A549 (cell line): ENCODE results near the gene TXNRD2. TPM values are rescaled to one million over a fixed set of nuclear protein-coding genes. Genes with fewer than 3 reads are reported as not detected.
A peak's percentile ranks its signal among the peaks of the same experiment; 100 is the strongest.
"Not testable (repeated sequence)": the region's sequence is repeated elsewhere in the genome, so short reads cannot be mapped to it uniquely, and the experiment has no call there.

ENCODE experiments used
- ATAC-seq, 2 experiments: fragments of 200-7000 bp in 1 of 2; fragments of >200 bp in 1 of 2; cut with Nextera tagmentation in 1 of 2; cut with Tn5 transposase in 1 of 2; 3 replicates each; pipeline versions ENCODE4 v1.8.0 to v1.9.1; 2018 to 2020; ENCODE audit warnings: mild to moderate bottlenecking in 1 of 2, moderate library complexity in 1 of 2
- CTCF ChIA-PET: fragments of 300-600 bp; sonication (Branson Sonifier 250); formaldehyde crosslinking; extraction: SDS; loops from one replicate; lab custom pipeline; 2021; ENCODE audit warnings: antibody characterized with exemption, inconsistent platforms; lab: Yijun Ruan, JAX
- POLR2A ChIA-PET: fragments of 350-600 bp; formaldehyde crosslinking; extraction: SDS; loops from one replicate; lab custom pipeline; 2021; ENCODE audit warnings: antibody characterized with exemption, inconsistent platforms; lab: Yijun Ruan, JAX
- DNase-seq, 2 experiments: peaks; one replicate each; pipeline versions ENCODE4 v3.0.0 to v3.0.0-alpha.2; 2011 to 2016; ENCODE audit warnings: low read depth in 1 of 2, low spot score in 1 of 2
- FAIRE-seq: peaks from 2 replicates; lab custom pipeline; 2011; peaks lifted over from hg19 to GRCh38; lab: Jason Lieb, UNC
- H3K27ac ChIP-seq, 2 experiments: fragments of >200 bp; sonication (Bioruptor Twin); formaldehyde crosslinking; 3 replicates each; pipeline ENCODE4 v1.5.1; 2016 to 2017
- H3K4me1 ChIP-seq: fragments of >200 bp; sonication (Bioruptor Twin); formaldehyde crosslinking; 3 replicates; pipeline ENCODE4 v1.6.1; 2016
- H3K4me2 ChIP-seq: fragments of >200 bp; sonication (Bioruptor Twin); formaldehyde crosslinking; 3 replicates; pipeline ENCODE4 v1.6.1; 2016
- H3K4me3 ChIP-seq: fragments of >200 bp; sonication (Bioruptor Twin); formaldehyde crosslinking; 3 replicates; pipeline ENCODE4 v1.5.1; 2016
- H3K9me3 ChIP-seq: fragments of >200 bp; sonication (Bioruptor Twin); formaldehyde crosslinking; 3 replicates; pipeline ENCODE4 v1.6.1; 2016
- BHLHE40 ChIP-seq: IDR thresholded peaks from 2 replicates; pipeline ENCODE4 v1.6.1; 2012; ENCODE audit warnings: low read depth, low read length, inconsistent platforms
- CBX2 ChIP-seq: fragments of 200-600 bp; sonication (generic); IDR thresholded peaks from 2 replicates; pipeline ENCODE4 v1.6.1; 2016; ENCODE audit warnings: low read depth, mild to moderate bottlenecking, borderline replicate concordance
- CBX8 ChIP-seq: fragments of 200-600 bp; sonication (generic); IDR thresholded peaks from 2 replicates; pipeline ENCODE4 v1.6.1; 2016
- CHD2 ChIP-seq: fragments of 150-350 bp; IDR thresholded peaks from 2 replicates; pipeline ENCODE4 v1.6.1; 2014; ENCODE audit warnings: low read length; ENCODE audit not compliant: partially characterized antibody
- EP300 ChIP-seq, 2 experiments: fragments of >200 bp; sonication (Bioruptor Twin); formaldehyde crosslinking; IDR thresholded peaks; 2 replicates in 1 of 2; 3 replicates in 1 of 2; pipeline ENCODE4 v1.6.1; 2016 to 2017
- GATA3 ChIP-seq: IDR thresholded peaks from 2 replicates; pipeline ENCODE4 v1.6.1; 2012; ENCODE audit warnings: borderline replicate concordance
- HDAC2 ChIP-seq: fragments of 200-600 bp; sonication (generic); IDR thresholded peaks from 2 replicates; pipeline ENCODE4 v1.6.1; 2016
- HOXB5 ChIP-seq: fragments of 250-450 bp; sonication (Bioruptor Pico); IDR thresholded peaks from 2 replicates; pipeline ENCODE4 v1.5.0; 2020; ENCODE audit warnings: mild to moderate bottlenecking, moderate library complexity
- NPAS2 ChIP-seq: fragments of 250-450 bp; sonication (Bioruptor Pico); IDR thresholded peaks from 2 replicates; pipeline ENCODE4 v1.8.0; 2022; ENCODE audit warnings: mild to moderate bottlenecking, moderate library complexity, borderline replicate concordance
- NR3C1 ChIP-seq: fragments of >200 bp; sonication (Bioruptor Twin); formaldehyde crosslinking; IDR thresholded peaks from 3 replicates; pipeline ENCODE4 v1.6.1; 2017
- RAD21 ChIP-seq, 2 experiments: fragments of >200 bp in 1 of 2; sonication (Bioruptor Twin) in 1 of 2; formaldehyde crosslinking in 1 of 2; IDR thresholded peaks in 1 of 2; conservative IDR thresholded peaks in 1 of 2; 2 replicates in 1 of 2; 3 replicates in 1 of 2; pipeline ENCODE4 v1.6.1; 2012 to 2018; ENCODE audit warnings: inconsistent platforms in 1 of 2
- RNF2 ChIP-seq: fragments of 200-600 bp; sonication (generic); IDR thresholded peaks from 2 replicates; pipeline ENCODE4 v1.6.1; 2016; ENCODE audit warnings: low read depth, mild to moderate bottlenecking, antibody characterized with exemption, moderate library complexity, borderline replicate concordance
- TFCP2L1 ChIP-seq: fragments of 250-450 bp; sonication (Bioruptor Pico); IDR thresholded peaks from 2 replicates; pipeline ENCODE4 v1.5.0; 2021; ENCODE audit warnings: mild to moderate bottlenecking
- ZNF302 ChIP-seq: fragments of 250-450 bp; sonication (Bioruptor Pico); IDR thresholded peaks from 2 replicates; pipeline ENCODE4 v1.9.0; 2021; ENCODE audit warnings: inconsistent platforms, mild to moderate bottlenecking, moderate library complexity
- WGBS: methylation state at CpG from one replicate; pipeline ENCODE4 v1.1.6; 2017; ENCODE audit errors: missing lambda C conversion rate; 5-methylcytosine and 5-hydroxymethylcytosine counted together
- polyA plus RNA-seq, 4 experiments: library from polyadenylated mRNA; depleted of rRNA in 3 of 4; stranded (reverse); fragments of >200 nt; fragmentation: RNase III in 1 of 4; extraction: RNeasy Plus Mini Kit Qiagen cat#74134 plus additional on column Dnase treatment in 1 of 4; gene quantifications; 2 replicates in 3 of 4; 3 replicates in 1 of 4; pipeline ENCODE4 v1.2.3, GENCODE V29; 2011 to 2017
- TF ChIP-seq, protein P1 (sequence below): IDR thresholded peaks from 2 replicates; pipeline ENCODE4 v1.6.1; 2012
- TF ChIP-seq, protein P2 (sequence below): IDR thresholded peaks from 2 replicates; pipeline ENCODE4 v1.6.1; 2012
- TF ChIP-seq, protein P3 (sequence below): fragments of 150-350 bp; IDR thresholded peaks from 2 replicates; pipeline ENCODE4 v1.6.1; 2014; ENCODE audit warnings: low read depth, mild to moderate bottlenecking, low read length

The TXNRD2 gene
- polyA plus RNA-seq, 2 of the 4 experiments (the other 2 are of a cell fraction) = 16.3 to 25.6 TPM

DNA sequence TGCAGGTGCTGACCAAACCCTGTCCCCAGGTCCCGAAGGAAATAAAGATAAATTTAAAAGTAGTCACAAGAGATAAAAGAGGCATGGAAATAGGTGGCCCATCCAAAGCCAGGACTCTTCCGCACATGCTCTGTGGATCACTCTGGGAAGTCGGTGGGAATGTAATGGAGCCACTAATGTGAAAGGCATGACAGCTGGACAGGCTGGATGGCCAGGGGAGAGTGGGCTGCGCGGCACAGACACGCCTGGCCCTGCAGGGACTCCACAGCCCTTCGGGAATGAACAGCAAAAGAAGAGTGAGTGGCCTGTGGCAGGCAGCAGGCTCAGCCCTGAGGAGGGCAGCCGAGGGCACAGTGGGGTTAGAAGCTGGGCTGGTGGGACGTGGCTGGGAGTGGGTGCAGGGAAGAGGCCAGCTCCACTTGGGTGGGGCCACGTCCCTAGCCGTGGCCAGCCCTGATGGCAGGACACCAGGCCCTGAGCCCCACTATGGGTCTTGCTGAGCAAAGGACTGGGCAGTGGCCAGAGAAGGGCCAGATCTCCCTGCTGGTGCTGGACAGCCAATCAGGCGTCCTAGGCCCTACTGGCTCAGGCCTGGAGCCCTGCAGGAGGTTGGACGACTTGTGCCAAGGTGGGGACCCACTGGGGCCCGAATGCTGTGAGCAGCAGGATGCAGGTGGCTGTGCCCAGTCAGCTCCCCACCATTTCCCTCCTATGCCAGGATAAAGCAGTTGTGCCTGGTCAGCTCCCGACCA lies 55.6 kb downstream of the TXNRD2 start (continued):
- no peak for TF ChIP-seq GATA3
- TF ChIP-seq EP300 (IDR thresholded peaks at IDR 0.05) = no peak
- no peak for TF ChIP-seq CBX8
- no peak for TF ChIP-seq CHD2

DNA sequence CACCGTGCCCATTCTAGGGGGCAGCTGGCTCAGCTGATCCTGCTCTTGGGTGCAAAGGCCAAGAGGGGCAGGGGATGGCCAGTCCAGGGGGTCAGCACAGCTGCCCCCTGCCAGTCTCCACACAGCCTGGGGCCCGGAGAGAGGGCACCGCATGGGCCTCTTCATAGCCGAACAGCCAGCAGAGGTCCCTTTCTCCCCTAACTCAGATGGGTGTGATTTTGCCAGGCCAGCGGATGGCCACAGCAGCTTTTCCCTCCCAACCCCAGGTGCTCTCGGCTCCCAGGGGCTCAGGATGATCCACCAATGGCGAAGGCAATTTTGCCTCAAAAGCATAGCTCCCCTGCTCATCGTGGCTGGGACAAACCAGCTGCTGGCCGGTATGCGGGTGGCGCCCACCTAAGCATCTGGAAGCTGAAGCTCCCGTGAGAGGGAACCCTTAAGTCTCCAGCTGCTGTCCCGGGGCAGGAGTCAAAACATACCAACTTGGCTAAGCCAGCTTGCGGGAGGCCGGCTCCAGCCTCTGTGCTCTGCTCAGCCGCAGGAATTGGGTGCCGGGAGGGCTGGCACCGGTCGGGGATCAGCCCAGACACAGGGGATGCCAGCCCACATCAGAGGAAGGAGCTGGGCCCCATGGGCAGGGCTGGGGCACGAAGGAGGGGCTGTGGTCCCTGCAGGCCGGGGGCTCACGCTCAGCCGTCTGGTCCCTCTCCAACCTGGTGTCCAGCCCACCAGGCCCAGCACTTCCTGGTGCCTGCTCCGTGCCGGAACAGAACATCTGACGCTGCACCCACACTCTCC lies 56.5 kb downstream of the TXNRD2 start:
- ChIA-PET POLR2A (no interaction called here), CTCF (interaction anchor here (1.1 to 4.2 kb wide), 3 partner anchors 10 to 154 kb away, joined by 3 to 25 read pairs (median 4); no protein-coding TSS in a partner anchor)

DNA sequence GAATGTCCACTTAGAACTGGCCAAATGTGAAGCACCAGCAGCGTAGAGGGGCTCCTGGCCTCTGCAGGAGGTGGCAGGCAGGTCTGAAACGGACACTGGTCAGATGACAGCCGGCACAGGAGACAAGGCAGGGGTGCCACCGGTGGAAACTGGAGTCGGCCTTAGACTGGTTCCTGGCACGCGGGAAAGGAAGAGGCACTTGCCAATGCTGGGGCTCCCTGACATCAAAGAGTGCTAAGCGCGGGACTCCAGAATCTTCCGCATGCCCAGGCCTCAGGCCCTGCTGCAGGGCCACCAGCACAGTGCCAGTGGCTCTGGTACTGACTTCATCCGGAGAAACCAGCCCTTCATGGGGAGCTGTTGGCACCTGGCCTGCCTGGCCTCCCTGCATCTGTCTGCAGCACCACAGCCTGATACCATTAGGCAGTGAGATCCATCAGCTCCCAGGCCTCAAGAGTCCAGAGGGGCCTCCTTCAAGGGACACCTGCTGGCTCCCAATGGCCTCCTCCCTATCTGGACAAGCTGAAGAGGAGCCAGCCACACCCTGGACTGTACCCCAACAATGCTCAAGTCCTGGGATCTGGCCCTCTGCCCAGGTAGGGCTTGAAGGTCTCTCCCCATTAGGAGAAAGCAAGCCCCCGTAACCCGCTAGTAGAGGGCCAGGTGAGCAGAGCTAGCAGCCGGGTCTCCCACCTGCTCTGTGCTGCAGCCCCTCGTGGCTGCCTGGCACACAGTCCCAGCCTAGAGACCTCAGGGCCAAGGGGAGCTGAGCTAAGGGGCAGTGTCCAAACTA lies 57.3 kb downstream of the TXNRD2 start:
- CTCF ChIA-PET = interaction anchor here (1.1 to 4.2 kb wide), 2 partner anchors 9 to 153 kb away, joined by 4 to 25 read pairs; no protein-coding TSS in a partner anchor
- H3K9me3 ChIP-seq = no peaks in the 10 kb centered on the region

More for the DNA sequence above, 56.5 kb downstream of the TXNRD2 start:
- no peak for FAIRE-seq
- H3K27ac ChIP-seq = peak overlapping the region in 1 of 2 experiments; percentile 65; a peak in 2 of 6 replicates
- WGBS = 88% methylated on average over 10 of the region's 26 CpGs
- H3K4me3 ChIP-seq = no peak overlapping the region
- no peak for DNase-seq
- no peak overlapping the region for H3K4me2 ChIP-seq
- ATAC-seq = no peak
- peaks cover 28% of the 10 kb centered on the region for H3K4me1 ChIP-seq
- no peak for TF ChIP-seq CBX2
- TF ChIP-seq, protein P1, sequence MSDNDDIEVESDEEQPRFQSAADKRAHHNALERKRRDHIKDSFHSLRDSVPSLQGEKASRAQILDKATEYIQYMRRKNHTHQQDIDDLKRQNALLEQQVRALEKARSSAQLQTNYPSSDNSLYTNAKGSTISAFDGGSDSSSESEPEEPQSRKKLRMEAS = no peak
- TF ChIP-seq HDAC2 = no peak
- TF ChIP-seq, protein P2, sequence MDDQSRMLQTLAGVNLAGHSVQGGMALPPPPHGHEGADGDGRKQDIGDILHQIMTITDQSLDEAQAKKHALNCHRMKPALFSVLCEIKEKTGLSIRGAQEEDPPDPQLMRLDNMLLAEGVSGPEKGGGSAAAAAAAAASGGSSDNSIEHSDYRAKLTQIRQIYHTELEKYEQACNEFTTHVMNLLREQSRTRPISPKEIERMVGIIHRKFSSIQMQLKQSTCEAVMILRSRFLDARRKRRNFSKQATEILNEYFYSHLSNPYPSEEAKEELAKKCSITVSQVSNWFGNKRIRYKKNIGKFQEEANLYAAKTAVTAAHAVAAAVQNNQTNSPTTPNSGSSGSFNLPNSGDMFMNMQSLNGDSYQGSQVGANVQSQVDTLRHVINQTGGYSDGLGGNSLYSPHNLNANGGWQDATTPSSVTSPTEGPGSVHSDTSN = no peak
- no peak for TF ChIP-seq CHD2
- TF ChIP-seq, protein P3, sequence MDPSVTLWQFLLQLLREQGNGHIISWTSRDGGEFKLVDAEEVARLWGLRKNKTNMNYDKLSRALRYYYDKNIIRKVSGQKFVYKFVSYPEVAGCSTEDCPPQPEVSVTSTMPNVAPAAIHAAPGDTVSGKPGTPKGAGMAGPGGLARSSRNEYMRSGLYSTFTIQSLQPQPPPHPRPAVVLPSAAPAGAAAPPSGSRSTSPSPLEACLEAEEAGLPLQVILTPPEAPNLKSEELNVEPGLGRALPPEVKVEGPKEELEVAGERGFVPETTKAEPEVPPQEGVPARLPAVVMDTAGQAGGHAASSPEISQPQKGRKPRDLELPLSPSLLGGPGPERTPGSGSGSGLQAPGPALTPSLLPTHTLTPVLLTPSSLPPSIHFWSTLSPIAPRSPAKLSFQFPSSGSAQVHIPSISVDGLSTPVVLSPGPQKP = no peak
- no peak for TF ChIP-seq NR3C1
- no peak for TF ChIP-seq CBX8
- TF ChIP-seq BHLHE40 = no peak
- no peak for TF ChIP-seq GATA3
- no peak for TF ChIP-seq ZNF302 (CRISPR knock-in tag)
- TF ChIP-seq RAD21 (conservative IDR thresholded peaks at IDR 0.05 in 1 of 2, IDR thresholded peaks at IDR 0.05 in 1 of 2) = no peak
- no peak for TF ChIP-seq RNF2
- TF ChIP-seq NPAS2 (CRISPR knock-in tag) = no peak
- no peak for TF ChIP-seq TFCP2L1
- no peak for TF ChIP-seq EP300 (IDR thresholded peaks at IDR 0.05)
- no peak for TF ChIP-seq HOXB5 (CRISPR knock-in tag)
- no peaks in the 10 kb centered on the region for H3K9me3 ChIP-seq

DNA sequence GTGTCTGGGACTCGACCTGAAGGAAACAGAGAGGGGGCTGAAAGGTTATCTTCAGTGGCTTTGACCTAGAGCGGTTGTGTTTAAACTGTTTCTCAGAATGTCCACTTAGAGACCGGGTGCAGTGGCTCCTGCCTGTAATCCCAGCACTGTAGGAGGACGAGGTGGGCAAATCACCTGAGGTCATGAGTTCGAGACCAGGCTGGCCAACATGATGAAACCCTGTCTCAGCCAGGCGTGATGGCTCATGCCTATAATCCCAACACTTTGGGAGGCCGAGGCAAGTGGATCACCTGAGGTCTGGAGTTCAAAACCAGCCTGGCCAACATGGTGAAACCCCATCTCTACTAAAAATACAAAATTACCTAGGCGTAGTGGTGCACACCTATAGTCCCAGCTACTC lies 58.2 kb downstream of the TXNRD2 start:
- H3K4me2 ChIP-seq, FAIRE-seq, POLR2A ChIA-PET, H3K9me3 ChIP-seq, H3K4me3 ChIP-seq, ATAC-seq, DNase-seq: not testable (repeated sequence)
- WGBS = 91% methylated on average over 7 of the region's 8 CpGs
- peak overlapping the region; percentile 92 to 94; a peak in 5 of 6 replicates for H3K27ac ChIP-seq
- CTCF ChIA-PET = interaction anchor here (0.7 kb wide), 1 partner anchor 30 kb away, joined by 3 read pairs; no protein-coding TSS in a partner anchor
- H3K4me1 ChIP-seq = peaks cover 45% of the 10 kb centered on the region

More for the DNA sequence above, 57.3 kb downstream of the TXNRD2 start:
- FAIRE-seq = no peak
- Histone ChIP-seq H3K4me2 (no peak overlapping the region), H3K4me1 (peaks cover 36% of the 10 kb centered on the region), H3K27ac (peak overlapping the region in 1 of 2 experiments; percentile 65; a peak in 3 of 6 replicates), H3K4me3 (no peak overlapping the region)
- 89% methylated on average over 12 of the region's 15 CpGs for WGBS
- no peak for ATAC-seq
- TF ChIP-seq RAD21 (conservative IDR thresholded peaks at IDR 0.05 in 1 of 2, IDR thresholded peaks at IDR 0.05 in 1 of 2) (no peak), TFCP2L1 (no peak)
- TF ChIP-seq, protein P2 = no peak
- POLR2A ChIA-PET = no interaction called here
- no peak for DNase-seq
